Gastrocnemius medialis (tissue), 4 donors: ENCODE data around the gene TRAPPC11. TPM values are rescaled to one million over a fixed set of nuclear protein-coding genes. Genes with fewer than 3 reads are reported as not detected.

Source experiments
- ATAC-seq, 2 donors: fragments of 150-250 bp; one replicate each; pipeline ENCODE4 v1.9.1; 2016
- DNase-seq, 2 donors: peaks; one replicate each; pipeline ENCODE4 v3.0.0-alpha.2; 2019
- H3K27ac ChIP-seq, 4 donors: fragments of 200-600 bp; sonication (generic); 1 replicate in 1 of 4; 2 replicates in 3 of 4; pipeline ENCODE4 v1.5.1; 2016 to 2018; ENCODE audit warnings: mild to moderate bottlenecking in 2 of 4, moderate library complexity in 1 of 4
- H3K27me3 ChIP-seq, 3 donors: fragments of 200-600 bp; sonication (generic) in 2 of 3; 1 replicate in 1 of 3; 2 replicates in 2 of 3; pipeline versions ENCODE4 v1.5.1 to v1.6.0; 2016 to 2019; ENCODE audit warnings: mild to moderate bottlenecking in 1 of 3, moderate library complexity in 1 of 3
- H3K36me3 ChIP-seq, 2 donors: fragments of 200-600 bp; sonication (generic) in 1 of 2; one replicate each; pipeline ENCODE4 v1.5.1; 2017 to 2018
- H3K4me1 ChIP-seq, 2 donors: fragments of 200-600 bp; sonication (generic) in 1 of 2; one replicate each; pipeline ENCODE4 v1.5.1; 2016 to 2017; ENCODE audit warnings: mild to moderate bottlenecking in 2 of 2
- H3K4me3 ChIP-seq, 4 donors: fragments of 200-600 bp; sonication (generic) in 3 of 4; 1 replicate in 1 of 4; 2 replicates in 3 of 4; pipeline ENCODE4 v1.5.1; 2016 to 2019; ENCODE audit warnings: mild to moderate bottlenecking in 2 of 4
- H3K9me3 ChIP-seq, 3 donors: fragments of 200-600 bp; sonication (generic) in 2 of 3; 1 replicate in 1 of 3; 2 replicates in 2 of 3; pipeline ENCODE4 v1.5.1; 2016 to 2019
- POLR2A ChIP-seq, 2 donors: fragments of 450-650 bp; IDR thresholded peaks; one replicate each; pipeline ENCODE4 v1.6.1; 2017; ENCODE audit warnings: antibody characterized with exemption in 2 of 2, mild to moderate bottlenecking in 2 of 2, moderate library complexity in 2 of 2
- in situ Hi-C, 4 donors: fragments of 200-750 bp; cut with MboI; loops; one replicate each; pipeline versions ENCODE4 v1.15.0 to v1.8.0; 2017; ENCODE audit warnings: low sequenced_read_pairs in 4 of 4
- intact Hi-C: fragments of 100-400 bp; cut with DNase I; formaldehyde crosslinking; loops from one replicate; pipeline ENCODE4 v1.15.1; 2023; ENCODE audit warnings: low total_unique reads
- total RNA-seq, 4 donors: library from RNA; depleted of rRNA; stranded (reverse); fragments of >200 nt; gene quantifications; one replicate each; pipeline versions ENCODE4 v1.1.0 to v1.2.3, GENCODE V29; 2016
- TF ChIP-seq, protein P1 (sequence below), 5 experiments: fragments of 450-650 bp in 3 of 5; fragments of 200-600 bp in 2 of 5; sonication (generic) in 2 of 5; IDR thresholded peaks in 4 of 5; conservative IDR thresholded peaks in 1 of 5; 1 replicate in 4 of 5; 2 replicates in 1 of 5; pipeline ENCODE4 v1.5.1; 2016 to 2019; ENCODE audit warnings: antibody characterized with exemption in 5 of 5, mild to moderate bottlenecking in 3 of 5, moderate library complexity in 3 of 5

The TRAPPC11 gene
- 10 to 100 TPM; 19.3 to 31.7 (median 20.8) TPM for total RNA-seq

DNA sequence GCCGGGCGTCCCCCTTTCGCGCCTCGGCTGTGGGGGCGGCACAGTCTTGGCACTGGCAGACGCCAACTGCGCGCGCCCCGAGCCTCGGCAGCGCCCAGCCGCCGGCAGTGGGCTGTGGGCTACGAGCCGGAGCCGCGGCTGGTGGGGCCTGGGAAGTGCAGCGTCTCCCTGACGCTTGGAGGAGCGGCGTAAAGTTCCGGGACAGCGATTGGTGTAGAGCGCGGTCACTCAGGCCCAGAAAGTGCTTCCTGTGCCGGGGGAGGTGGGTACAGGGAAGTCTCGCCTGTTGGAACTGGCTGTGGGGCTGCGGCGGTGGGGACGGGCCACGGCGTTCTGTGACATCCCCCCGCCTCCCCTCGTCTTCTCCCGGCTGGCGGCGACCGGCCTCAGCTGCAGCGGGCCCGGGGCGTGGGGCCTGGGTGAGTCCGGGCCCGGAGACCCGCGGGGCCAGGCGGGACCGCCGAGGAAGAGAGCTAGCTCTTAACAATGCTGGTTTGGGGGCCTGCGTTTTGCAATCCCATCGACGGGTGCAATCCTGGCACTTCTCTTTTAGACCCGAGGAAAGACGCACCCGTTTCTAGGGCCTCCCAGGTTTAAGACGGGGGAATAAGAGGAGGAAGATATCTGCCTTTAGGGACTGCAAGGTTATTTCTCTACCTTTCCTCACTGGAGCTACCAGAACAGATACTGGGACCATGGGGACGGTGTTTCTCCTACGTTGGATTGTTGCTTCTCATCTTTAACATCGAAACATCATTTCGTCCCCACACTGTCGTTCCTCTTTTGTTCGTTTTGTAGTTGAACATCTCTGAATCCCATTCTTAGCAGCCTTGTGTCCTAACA is at the start of gene TRAPPC11, which contains the start of gene RWDD4:
TRAPPC11 (plus strand) TSS at position 265 of the 843 bp plus-strand sequence. CDS start 4,575 bp downstream, outside the sequence.
RWDD4 (minus strand) TSS at position 157 of the 843 bp plus-strand sequence. CDS start 233 bp downstream, outside the sequence.
- Histone ChIP-seq H3K4me3 (peak within 1 kb of the TSS; percentile 72 to 99 (median 76)), H3K4me1 (peaks cover 21 to 32% of the 10 kb centered on the region in 2 donors), H3K27ac (peak within 1 kb of the TSS; percentile 82 to 96 (median 94)), H3K27me3 (no peaks in the 10 kb centered on the region), H3K9me3 (no peaks in the 10 kb centered on the region), H3K36me3 (peaks cover 0 to 17% of the 10 kb centered on the region in 2 donors)
- DNase-seq (peak; percentile 97 to 98), ATAC-seq (peak; percentile 99 to 100)
- in situ Hi-C loops (loop anchor here in 2 of 4 donors (10.0 kb wide), 2 partner anchors 154 to 184 kb away; partner anchors contain the start of gene ING2 (in 1 of the 2)), intact Hi-C loops (loop anchor here (1.0 to 5.0 kb wide), 5 partner anchors 70 to 328 kb away; partner anchors contain the start of gene CDKN2AIP)
- TF ChIP-seq, protein P1, sequence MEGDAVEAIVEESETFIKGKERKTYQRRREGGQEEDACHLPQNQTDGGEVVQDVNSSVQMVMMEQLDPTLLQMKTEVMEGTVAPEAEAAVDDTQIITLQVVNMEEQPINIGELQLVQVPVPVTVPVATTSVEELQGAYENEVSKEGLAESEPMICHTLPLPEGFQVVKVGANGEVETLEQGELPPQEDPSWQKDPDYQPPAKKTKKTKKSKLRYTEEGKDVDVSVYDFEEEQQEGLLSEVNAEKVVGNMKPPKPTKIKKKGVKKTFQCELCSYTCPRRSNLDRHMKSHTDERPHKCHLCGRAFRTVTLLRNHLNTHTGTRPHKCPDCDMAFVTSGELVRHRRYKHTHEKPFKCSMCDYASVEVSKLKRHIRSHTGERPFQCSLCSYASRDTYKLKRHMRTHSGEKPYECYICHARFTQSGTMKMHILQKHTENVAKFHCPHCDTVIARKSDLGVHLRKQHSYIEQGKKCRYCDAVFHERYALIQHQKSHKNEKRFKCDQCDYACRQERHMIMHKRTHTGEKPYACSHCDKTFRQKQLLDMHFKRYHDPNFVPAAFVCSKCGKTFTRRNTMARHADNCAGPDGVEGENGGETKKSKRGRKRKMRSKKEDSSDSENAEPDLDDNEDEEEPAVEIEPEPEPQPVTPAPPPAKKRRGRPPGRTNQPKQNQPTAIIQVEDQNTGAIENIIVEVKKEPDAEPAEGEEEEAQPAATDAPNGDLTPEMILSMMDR (IDR thresholded peaks at IDR 0.05 in 4 of 5, conservative IDR thresholded peaks at IDR 0.05 in 1 of 5): peak in 4 of 5 experiments; percentile 32 to 57 (median 42)
- peak; percentile 95 for TF ChIP-seq POLR2A (IDR thresholded peaks at IDR 0.05)

DNA sequence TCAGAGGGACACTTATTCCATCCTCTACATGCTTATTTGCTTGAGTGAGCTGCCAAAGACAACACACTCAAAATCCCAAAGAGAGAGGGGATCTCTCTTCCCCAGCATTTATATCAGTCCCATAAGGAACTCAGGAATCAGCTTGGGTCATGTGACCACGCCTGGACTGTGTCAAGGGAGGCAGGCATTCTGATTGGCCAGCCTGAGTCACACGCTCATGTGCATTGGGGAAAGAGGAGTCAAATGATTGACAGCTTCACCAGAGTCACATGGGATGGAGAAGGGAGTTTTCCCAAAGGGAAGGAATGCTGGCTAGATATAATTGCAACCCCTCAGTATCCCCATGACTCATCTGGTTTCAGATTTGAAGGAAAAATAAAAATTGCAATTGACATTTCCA is 49.1 kb upstream of the TRAPPC11 start:
- H3K27ac ChIP-seq: peak overlapping the region in 1 of 4 donors; percentile 50
- no peaks in the 10 kb centered on the region for H3K36me3 ChIP-seq
- ATAC-seq (peak in 1 of 2 donors; percentile 31), DNase-seq (no peak)
- H3K27me3 ChIP-seq: no peaks in the 10 kb centered on the region
- in situ Hi-C loops (no loop called here), intact Hi-C loops (no loop called here)
- no peaks in the 10 kb centered on the region for H3K9me3 ChIP-seq
- H3K4me3 ChIP-seq: no peak overlapping the region
- peaks cover 0 to 10% of the 10 kb centered on the region in 2 donors for H3K4me1 ChIP-seq
- TF ChIP-seq POLR2A (IDR thresholded peaks at IDR 0.05): no peak
- TF ChIP-seq, protein P1 (IDR thresholded peaks at IDR 0.05 in 4 of 5, conservative IDR thresholded peaks at IDR 0.05 in 1 of 5): no peak

DNA sequence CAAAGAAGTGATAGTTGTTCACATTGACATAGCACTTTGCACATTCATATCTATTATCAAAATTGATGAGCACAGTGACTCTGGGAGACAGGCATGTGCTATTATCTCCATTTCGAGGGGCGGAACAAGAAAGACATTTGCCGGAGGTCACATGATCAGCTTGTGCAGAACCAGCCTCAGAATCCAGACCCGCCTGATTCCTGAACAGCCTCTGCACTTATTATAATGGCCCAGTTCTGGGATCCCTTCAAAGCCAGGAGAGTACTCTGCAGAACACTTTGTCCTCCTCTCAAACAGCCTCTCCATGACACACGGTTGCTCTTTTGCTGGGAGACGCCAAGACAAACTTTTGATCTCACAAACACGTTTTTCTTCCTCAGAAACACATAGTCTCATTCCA is 48.5 kb upstream of the TRAPPC11 start:
- Histone ChIP-seq H3K27me3 (no peaks in the 10 kb centered on the region), H3K4me1 (peaks cover 0 to 10% of the 10 kb centered on the region in 2 donors), H3K9me3 (no peaks in the 10 kb centered on the region), H3K36me3 (no peaks in the 10 kb centered on the region), H3K27ac (peak overlapping the region in 3 of 4 donors; percentile 1 to 50 (median 41)), H3K4me3 (no peak overlapping the region)
- in situ Hi-C loops (no loop called here), intact Hi-C loops (no loop called here)
- ATAC-seq: peak; percentile 71 to 73
- DNase-seq: no peak
- TF ChIP-seq, protein P1 (IDR thresholded peaks at IDR 0.05 in 4 of 5, conservative IDR thresholded peaks at IDR 0.05 in 1 of 5): no peak
- no peak for TF ChIP-seq POLR2A (IDR thresholded peaks at IDR 0.05)

DNA sequence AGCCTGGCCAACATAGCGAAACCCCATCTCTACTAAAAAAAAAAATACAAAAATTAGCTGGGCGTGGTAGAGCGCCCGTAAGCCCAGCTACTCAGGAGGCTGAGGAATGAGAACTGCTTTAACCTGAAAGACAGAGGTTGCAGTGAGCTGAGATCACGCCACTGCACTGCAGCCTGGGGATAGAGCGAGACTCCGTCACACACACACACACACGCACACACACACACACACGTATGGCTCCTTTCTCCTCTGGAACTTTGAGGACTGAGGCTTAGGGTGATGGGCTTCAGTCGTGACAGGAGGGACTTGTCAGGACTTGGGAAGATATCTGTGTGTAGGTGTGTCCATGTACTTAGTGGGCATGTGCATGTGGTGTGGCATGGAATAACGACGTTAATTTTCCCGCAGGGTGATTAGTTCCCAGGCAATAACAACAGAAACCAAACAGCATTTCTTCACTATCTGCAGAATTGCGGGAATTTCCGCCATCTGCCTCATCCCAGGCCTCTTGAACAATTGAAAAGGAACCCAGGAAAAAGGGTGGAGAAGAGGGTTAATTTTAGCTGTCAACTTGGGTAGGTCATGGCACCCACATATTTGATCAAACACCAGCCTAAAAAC is 47.8 kb upstream of the TRAPPC11 start:
- Histone ChIP-seq H3K9me3 (no peaks in the 10 kb centered on the region), H3K4me3 (no peak overlapping the region), H3K27me3 (no peaks in the 10 kb centered on the region), H3K4me1 (peaks cover 0 to 10% of the 10 kb centered on the region in 2 donors), H3K27ac (peak overlapping the region in 2 of 4 donors; percentile 1 to 41), H3K36me3 (no peaks in the 10 kb centered on the region)
- intact Hi-C loops (no loop called here), in situ Hi-C loops (no loop called here)
- TF ChIP-seq, protein P1 (IDR thresholded peaks at IDR 0.05 in 4 of 5, conservative IDR thresholded peaks at IDR 0.05 in 1 of 5): no peak
- TF ChIP-seq POLR2A (IDR thresholded peaks at IDR 0.05): no peak
- ATAC-seq: no peak
- no peak for DNase-seq
